Right kidney (tissue), 1 donor: ENCODE results near the gene LYST.
"Not testable (repeated sequence)": the region's sequence is repeated elsewhere in the genome, so short reads cannot be mapped to it uniquely, and the experiment has no call there.

Experiments used
- DNase-seq: peaks from one replicate; pipeline ENCODE4 v3.0.0-alpha.2; 2016

LYST gene

GRCh38 chr1:235657747-235658526 lies 208.8 kb downstream of the LYST start:
- no peak for DNase-seq

DNA sequence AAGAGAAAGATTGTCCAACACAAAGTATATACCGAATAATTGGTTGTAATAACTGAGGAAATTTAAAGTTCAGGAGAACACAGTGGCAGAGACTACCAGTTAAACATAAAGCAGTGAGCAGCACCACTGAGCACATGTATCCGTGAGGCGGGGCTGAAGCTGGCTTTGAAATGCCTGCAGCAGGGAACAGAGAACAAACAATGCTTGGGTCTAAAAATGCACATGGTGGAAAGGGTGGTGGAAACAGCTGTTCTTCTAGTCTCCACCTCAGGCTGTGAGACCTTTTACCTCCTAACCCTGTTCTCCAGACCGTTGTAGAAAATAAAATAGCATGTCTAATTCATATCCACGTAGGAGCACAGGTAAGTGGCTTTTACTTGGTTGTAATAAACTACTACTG lies 209.4 kb downstream of the LYST start:
- DNase-seq, result no peak

DNA sequence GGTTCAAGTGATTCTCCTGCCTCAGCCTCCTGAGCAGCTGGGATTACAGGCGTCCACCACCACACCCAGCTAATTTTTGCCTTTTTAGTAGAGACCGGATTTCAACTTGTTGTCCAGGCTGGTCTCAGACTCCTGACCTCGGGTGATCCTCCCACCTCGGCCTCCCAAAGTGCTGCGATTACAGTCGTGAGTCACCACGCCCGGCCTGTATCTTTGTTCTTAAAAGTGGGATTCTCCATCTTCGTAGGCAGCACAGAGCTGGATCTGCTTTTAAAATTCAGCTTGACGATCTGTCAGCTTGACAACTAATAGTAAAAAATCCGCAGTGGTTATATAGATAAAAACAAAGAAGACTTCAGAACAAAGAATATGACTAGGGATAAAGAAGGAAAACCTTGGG lies 214.3 kb downstream of the LYST start:
- no peak for DNase-seq

DNA sequence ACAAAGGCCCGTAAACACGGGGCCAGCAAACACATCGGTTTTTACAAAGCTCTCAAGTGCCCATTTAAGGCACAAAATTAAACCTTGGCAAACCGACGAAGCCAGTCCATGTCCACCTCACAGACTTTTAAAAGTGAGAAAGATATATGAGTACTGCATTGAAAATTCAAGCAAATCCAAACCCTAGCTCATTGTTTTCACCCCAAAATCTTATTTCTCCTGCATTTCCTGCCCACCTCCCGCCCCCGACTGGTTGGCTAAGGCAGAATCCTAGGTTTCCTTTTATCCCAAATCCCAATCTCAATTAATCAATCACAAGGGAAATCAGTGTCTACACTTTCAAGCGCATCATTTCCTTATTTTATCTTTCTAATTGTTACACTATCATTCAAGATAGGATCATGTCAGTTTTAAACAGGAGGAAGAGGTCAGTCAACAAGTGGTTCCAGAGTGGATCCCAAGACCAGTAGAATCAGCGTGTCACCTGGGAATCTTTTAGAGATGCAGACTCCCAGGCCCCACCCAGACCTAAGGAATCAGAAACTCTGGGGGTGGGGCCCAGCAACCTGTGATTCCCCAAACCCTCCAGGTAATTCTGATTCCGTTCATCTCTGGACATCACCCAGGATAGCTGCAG lies 215.4 kb downstream of the LYST start:
- DNase-seq, result no peak

DNA sequence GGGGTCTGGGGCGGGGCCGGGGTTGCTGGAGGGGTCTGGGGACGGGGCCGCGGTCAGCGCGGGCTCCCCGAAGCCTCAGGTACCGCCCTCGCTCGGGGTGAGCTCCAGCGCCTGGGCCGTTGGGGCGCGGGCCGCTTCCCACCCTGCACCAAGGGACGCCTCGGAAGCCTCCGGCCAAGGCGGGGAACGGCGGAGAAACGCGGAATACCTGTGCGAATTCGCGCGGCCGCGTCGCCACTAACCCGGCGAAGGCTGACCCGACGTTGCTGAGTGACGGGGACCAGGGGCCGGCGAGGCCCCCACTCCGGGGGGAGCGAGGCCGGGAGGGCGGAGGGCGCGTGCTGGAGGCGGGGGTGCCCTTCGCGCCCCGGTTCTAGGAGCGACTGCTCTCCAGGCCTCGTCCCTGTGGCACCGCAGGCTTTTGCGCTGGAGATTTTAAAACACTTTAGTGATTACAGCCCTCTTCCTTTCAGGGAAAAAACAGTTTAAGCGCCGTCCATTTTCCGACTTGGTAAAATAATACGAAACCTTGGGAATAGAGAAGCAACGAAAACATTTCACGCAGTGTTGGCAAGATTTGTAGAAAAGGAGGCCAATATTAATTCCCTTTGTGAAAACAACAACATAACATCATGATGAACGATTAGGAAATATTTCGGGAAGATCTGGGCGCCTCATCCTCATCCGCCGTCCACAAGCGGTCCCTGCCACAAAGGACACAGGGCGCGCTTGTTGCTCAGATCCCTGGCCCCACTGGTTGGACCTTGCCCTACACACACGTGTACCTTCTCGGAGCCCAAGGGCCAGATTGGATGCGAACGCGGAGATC lies 216.2 kb downstream of the LYST start:
- peak; percentile 61 for DNase-seq

DNA sequence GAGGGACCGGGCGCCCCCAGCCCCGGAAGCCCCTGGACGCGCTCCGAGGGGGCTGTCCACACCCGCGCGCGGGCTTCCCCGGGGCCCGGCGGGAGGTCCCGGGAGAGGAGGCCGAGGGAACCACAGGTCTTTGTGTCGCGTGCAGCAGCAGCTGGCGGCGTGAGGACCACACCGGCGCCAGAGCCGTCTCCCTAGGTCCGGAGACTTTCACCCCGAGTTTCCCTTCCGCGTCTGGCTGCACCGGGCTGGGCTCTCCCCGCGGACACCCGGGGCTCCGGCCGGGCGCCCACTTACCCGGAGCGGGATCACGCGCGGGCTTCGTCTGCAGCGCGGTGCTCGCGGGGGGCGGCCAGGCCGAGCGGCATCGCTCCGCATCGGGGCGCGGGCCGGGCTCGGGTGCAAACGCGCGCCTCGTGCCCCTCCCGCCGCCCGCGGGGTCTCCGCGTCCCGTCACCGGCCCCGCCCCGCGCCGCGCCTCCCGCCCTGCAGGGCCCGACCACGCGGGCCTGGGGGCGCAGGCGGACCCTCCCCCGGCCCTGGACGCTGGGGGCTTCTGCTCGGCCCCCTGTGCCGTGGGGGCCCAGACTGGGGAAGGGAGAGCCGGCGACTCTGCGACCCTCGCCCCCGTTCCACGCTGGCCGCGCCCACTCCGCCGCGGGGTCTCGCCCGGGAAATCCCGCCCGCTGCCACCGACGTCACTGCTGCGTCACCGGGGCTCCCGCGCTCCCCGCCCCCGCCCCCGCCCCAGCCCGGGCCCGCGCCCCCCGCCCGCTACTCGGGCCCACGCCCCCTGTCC lies 217.1 kb downstream of the LYST start, which contains the start of gene GNG4:
Gene GNG4, minus strand, starts transcription at position 417 of the 796 bp plus-strand sequence. CDS start 65,946 bp downstream, outside the sequence.
- peak; percentile 78 for DNase-seq

DNA sequence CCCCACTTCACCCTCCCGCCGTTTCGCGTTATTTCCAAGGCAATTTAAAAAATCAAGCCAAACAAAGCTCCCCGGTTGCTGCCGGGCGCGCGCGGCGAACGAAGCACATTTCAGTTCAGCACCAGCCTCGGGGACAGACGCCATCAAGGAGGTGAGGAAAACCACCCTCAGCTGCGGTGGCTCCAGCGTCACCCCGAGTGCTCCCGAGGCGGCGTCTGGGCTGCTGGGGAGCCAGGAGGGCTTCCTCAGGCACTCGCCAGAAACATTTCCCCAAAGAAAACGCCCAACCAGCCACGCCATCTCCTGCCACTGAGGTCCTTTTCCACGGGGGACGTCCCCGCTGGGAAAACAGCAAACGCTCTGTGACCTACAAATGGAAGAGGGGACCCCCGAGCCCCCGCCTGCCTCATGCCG lies 217.7 kb downstream of the LYST start:
- DNase-seq, result no peak

DNA sequence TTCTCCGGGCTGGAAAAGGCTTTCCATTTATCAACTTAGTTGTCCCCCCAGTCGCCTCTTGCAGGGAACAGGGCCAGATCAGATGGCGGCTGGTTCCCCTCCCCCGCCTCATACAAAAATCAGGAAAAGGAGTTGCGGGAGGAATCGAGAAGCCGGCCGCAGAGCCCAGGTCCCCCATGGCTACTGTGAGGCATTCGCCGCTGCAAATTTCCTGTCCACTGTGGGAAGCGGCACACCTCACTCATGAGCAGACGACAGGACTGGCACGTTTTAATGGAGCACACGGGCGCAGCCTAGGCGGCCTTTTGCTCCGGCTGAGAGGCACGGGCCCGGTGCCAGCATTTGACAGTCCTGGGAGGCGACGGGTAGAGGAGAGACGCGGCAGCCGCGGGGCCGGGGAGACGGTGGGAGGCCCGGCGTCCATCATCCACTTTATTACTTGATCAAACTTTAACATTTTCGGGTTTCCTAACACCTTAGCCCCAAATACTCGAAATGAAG lies 218.2 kb downstream of the LYST start:
- peak; percentile 68 for DNase-seq

- DNase-seq, result not testable (repeated sequence)
These were observed 219.2 kb downstream of the LYST start for GRCh38 chr1:235647537-235647936.

DNA sequence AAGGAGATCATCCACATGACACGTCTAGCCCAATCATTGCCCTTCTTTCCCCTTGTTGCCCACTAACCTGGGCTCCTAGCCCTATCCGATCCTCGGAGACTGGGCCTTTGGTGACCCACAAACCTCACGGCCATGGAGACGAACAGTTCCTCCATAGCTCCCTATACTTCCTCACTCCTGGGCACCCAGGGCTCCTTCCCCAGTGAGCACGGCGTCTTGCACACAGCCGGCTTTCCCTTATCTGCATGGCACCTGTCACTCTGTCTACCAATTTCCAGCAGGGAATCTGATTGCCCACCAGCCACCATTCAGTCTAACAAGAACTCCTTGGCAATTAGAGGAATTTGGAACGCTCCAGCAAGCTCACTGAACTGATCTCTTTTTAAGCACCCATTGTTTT lies 220.2 kb downstream of the LYST start:
- no peak for DNase-seq

DNA sequence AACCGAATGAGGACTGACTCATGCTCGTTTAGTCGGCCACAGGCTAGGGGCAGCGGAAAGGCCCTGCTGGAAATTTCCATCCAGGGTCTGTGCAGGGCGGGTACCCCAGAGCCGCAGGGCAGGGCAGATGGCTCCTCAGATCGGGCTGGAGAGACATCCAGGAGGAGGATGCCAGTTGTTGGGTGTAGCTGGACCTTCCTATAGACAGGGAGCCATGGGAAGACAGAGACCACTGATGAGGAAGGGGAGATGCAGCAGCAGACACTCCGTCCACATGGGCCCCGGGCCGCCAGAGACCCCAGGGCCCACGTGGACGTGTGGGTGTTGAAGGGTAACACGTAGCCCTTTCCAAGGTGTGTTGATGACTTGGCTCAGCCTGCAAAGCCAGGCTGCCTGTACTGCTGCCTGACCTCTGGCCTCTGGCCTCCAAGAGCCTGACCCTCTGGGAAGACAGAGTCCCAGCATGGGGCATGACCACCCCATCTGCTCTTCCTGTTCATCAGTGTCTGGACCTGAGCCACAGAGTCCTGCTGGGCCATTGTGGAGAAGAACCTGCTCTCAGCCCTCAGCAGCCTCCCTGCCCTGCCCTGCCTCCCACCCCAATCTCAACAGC lies 221.9 kb downstream of the LYST start:
- no peak for DNase-seq

DNA sequence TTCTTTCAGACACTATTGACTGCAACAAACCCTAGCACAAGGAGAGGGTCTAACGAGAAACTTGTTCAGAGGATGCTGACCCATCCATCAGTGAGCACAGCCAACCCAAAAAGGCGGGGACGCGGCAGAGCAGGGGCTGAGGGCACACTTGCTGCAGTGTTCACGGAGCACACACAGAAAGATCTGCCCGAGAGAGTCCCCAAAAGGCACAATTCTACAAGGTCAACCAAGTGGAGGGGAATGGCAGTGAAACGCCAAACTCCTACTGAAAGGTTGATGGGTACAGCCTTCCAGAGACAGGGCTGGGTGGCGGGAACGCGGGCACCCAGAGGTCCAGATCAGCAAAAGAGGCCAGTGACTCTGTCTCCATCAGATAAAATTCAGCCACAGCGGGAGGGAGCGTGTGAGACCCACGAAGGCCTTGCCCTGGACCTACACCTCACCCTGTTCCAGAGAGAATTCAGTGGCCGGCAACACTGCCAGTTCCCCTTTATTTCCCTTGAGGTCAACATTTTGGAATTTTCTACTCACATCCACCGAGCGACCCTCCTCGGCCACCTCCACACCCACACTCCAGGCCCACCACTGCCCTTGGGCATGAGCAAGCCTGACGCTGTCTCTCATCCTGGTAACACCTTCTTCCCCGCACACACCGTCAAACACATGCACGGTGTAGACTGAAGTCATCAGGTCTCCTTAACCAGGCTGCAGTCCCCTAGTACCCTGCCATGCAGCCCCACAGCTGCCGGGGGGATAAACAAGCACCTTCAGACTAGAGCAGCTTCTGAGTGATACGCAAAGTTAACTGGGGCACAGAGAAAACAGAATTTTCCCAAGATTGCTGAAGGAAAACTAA lies 222.6 kb downstream of the LYST start:
- DNase-seq, result no peak

GRCh38 chr1:235642943-235643371 lies 223.7 kb downstream of the LYST start:
- DNase-seq, result no peak

GRCh38 chr1:235642011-235642942 lies 224.4 kb downstream of the LYST start:
- no peak for DNase-seq

GRCh38 chr1:235640580-235640979 lies 226.1 kb downstream of the LYST start:
- DNase-seq, result no peak

GRCh38 chr1:235639226-235640205 lies 227.2 kb downstream of the LYST start:
- no peak for DNase-seq

DNA sequence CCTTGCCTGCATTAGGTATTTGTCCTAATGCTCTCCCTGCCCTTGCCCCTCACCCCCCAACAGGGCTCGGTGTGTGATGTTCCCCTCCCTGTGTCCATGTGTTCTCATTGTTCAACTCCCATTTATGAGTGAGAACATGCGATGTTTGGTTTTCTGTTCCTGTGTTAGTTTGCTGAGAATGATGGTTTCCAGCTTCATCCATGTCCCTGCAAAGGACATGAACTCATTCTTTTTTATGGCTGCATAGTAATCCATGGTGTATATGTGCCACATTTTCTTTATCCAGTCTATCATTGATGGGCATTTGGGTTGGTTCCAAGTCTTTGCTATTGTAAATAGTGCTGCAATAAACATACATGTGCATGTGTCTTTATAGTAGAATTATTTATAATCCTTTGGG lies 228.1 kb downstream of the LYST start:
- not testable (repeated sequence) for DNase-seq
